NCI-H2029 (cell line): ENCODE results near the gene CPA5.
A peak's percentile ranks its signal among the peaks of the same experiment; 100 is the strongest.
"Not testable (repeated sequence)": the region's sequence is repeated elsewhere in the genome, so short reads cannot be mapped to it uniquely, and the experiment has no call there.

Experiments used
- DNase-seq: peaks from one replicate; lab custom pipeline; 2025; lab: John Stamatoyannopoulos, UW

The CPA5 gene

GRCh38 chr7:130359276-130359857 lies 14.8 kb downstream of the CPA5 start:
- DNase-seq, result no peak

- no peak for DNase-seq
Observed at GRCh38 chr7:130360518-130360917, 15.9 kb downstream of the CPA5 start.

GRCh38 chr7:130361681-130362080 lies 17.1 kb downstream of the CPA5 start:
- no peak for DNase-seq

GRCh38 chr7:130362251-130362816 lies 17.7 kb downstream of the CPA5 start:
- DNase-seq, result no peak

- DNase-seq, result no peak
Observed at GRCh38 chr7:130363026-130363847, 18.6 kb downstream of the CPA5 start.

- peak; percentile 37 for DNase-seq
Observed at GRCh38 chr7:130364451-130364850, 19.8 kb downstream of the CPA5 start.

- no peak for DNase-seq
Observed at GRCh38 chr7:130365088-130365487, 20.5 kb downstream of the CPA5 start.

GRCh38 chr7:130365511-130366441 lies 21.2 kb downstream of the CPA5 start:
- DNase-seq, result peak; percentile 100

GRCh38 chr7:130366564-130366963 lies 21.9 kb downstream of the CPA5 start:
- no peak for DNase-seq

GRCh38 chr7:130367088-130367755 lies 22.6 kb downstream of the CPA5 start:
- no peak for DNase-seq

- DNase-seq, result no peak
Observed at GRCh38 chr7:130367836-130368746, 23.5 kb downstream of the CPA5 start.

- DNase-seq, result peak; percentile 48
Observed at GRCh38 chr7:130369110-130369711, 24.6 kb downstream of the CPA5 start.

GRCh38 chr7:130369831-130370550 lies 25.4 kb downstream of the CPA5 start:
- DNase-seq, result no peak

- no peak for DNase-seq
Observed at GRCh38 chr7:130371046-130371445, 26.4 kb downstream of the CPA5 start.

GRCh38 chr7:130372402-130373165 lies 28.0 kb downstream of the CPA5 start:
- no peak for DNase-seq

- DNase-seq, result no peak
Observed at GRCh38 chr7:130374507-130374906, 29.9 kb downstream of the CPA5 start.

- not testable (repeated sequence) for DNase-seq
Observed at GRCh38 chr7:130376461-130376860, 31.8 kb downstream of the CPA5 start.

- DNase-seq, result no peak
Observed at GRCh38 chr7:130377178-130377577, 32.6 kb downstream of the CPA5 start.

GRCh38 chr7:130379019-130379418 lies 34.4 kb downstream of the CPA5 start:
- no peak for DNase-seq
